Glomerular endothelial cell (primary cell): ENCODE results near the gene HIGD2B. TPM values are rescaled to one million over a fixed set of nuclear protein-coding genes. Genes with fewer than 3 reads are reported as not detected.

Source experiments
- total RNA-seq: library from RNA; depleted of rRNA; stranded (reverse); fragments of >200 nt; gene quantifications from 2 replicates; pipeline ENCODE4 v1.2.3, GENCODE V29; 2015

HIGD2B gene
- total RNA-seq, 1 donor from 2014 or later: not detected

Other genes starting within 250 kb of the HIGD2B start
- 36.5 and 40.3 TPM in 2 replicates for gene ARIH1, start 211.9 kb downstream of the HIGD2B start, total RNA-seq
- gene GOLGA6B, start 31.5 kb downstream of the HIGD2B start, total RNA-seq: not detected in 2 replicates
- gene BBS4, start within 50 bp of the HIGD2B start, total RNA-seq: 9.7 and 34.9 TPM in 2 replicates
- 46.8 and 63.1 TPM in 2 replicates for gene ADPGK, start 97.6 kb upstream of the HIGD2B start, total RNA-seq